GM20000 (cell line): ENCODE results near the gene P2RX7.

Experiments used
- DNase-seq: peaks from one replicate; pipeline ENCODE4 v3.0.0; 2012; ENCODE audit warnings: low spot score
- CTCF ChIP-seq: IDR thresholded peaks from 2 replicates; pipeline ENCODE4 v1.5.1; 2012; ENCODE audit warnings: mild to moderate bottlenecking, control low read depth; ENCODE audit errors: extremely low read depth, missing control alignments

The P2RX7 gene

GRCh38 chr12:121120323-121120722, 12.4 kb upstream of the P2RX7 start:
- DNase-seq, result no peak
- no peak for TF ChIP-seq CTCF

GRCh38 chr12:121120989-121121755, 11.5 kb upstream of the P2RX7 start:
- no peak for TF ChIP-seq CTCF
- DNase-seq, result no peak

- no peak for DNase-seq
- TF ChIP-seq CTCF, result no peak
Observed at GRCh38 chr12:121121805-121122204, 10.9 kb upstream of the P2RX7 start.

GRCh38 chr12:121123488-121123887, 9.2 kb upstream of the P2RX7 start:
- no peak for DNase-seq
- no peak for TF ChIP-seq CTCF

GRCh38 chr12:121124402-121125109, 8.1 kb upstream of the P2RX7 start:
- no peak for TF ChIP-seq CTCF
- no peak for DNase-seq

- no peak for DNase-seq
- no peak for TF ChIP-seq CTCF
Observed at GRCh38 chr12:121127501-121127900, 5.2 kb upstream of the P2RX7 start.

- peak; percentile 81 for DNase-seq
Observed at GRCh38 chr12:121128908-121129810, 3.5 kb upstream of the P2RX7 start.

More at GRCh38 chr12:121128908-121129810, 3.5 kb upstream of the P2RX7 start:
- TF ChIP-seq CTCF, result no peak
